Endothelial cell of umbilical vein (primary cell): Measurements from ENCODE around the gene ADCY9. TPM values are rescaled to one million over a fixed set of nuclear protein-coding genes. Genes with fewer than 3 reads are reported as not detected.

Experiments
- BruUV-seq: library from RNA; stranded (reverse); fragments of 400-500 nt; replicated peaks from 2 replicates; lab custom pipeline; 2021; lab: Mats Ljungman, UMichigan
- CTCF ChIA-PET: fragments of 300-600, 350-600 bp; sonication (Branson Sonifier 250); formaldehyde crosslinking; loops from one replicate; lab custom pipeline; 2021; ENCODE audit warnings: antibody characterized with exemption, inconsistent platforms; lab: Charles Lee
- POLR2A ChIA-PET: fragments of 300-600, 350-600 bp; sonication (Branson Sonifier 250); formaldehyde crosslinking; loops from one replicate; lab custom pipeline; 2021; ENCODE audit warnings: antibody characterized with exemption, inconsistent platforms; lab: Charles Lee
- DNase-seq: peaks from one replicate; pipeline ENCODE4 v3.0.0-alpha.2; 2011; ENCODE audit warnings: low read depth, low spot score
- FAIRE-seq: peaks from 2 replicates; lab custom pipeline; 2011; peaks lifted over from hg19 to GRCh38; lab: Jason Lieb, UNC
- H2AFZ ChIP-seq: 2 replicates; pipeline ENCODE4 v1.6.0; 2012; ENCODE audit warnings: low read depth, low read length, control low read depth, inconsistent platforms
- H3K27ac ChIP-seq: 2 replicates; pipeline ENCODE4 v1.5.1; 2011; ENCODE audit warnings: low read depth, mild to moderate bottlenecking, control low read depth, low read length, moderate library complexity; ENCODE audit not compliant: insufficient read depth
- H3K27me3 ChIP-seq, 2 experiments: 2 replicates each; pipeline versions ENCODE4 v1.6.0 to v1.6.1; 2011; ENCODE audit warnings: low read length in 2 of 2, mixed read lengths in 1 of 2; ENCODE audit not compliant: control insufficient read depth in 2 of 2, insufficient read depth in 2 of 2
- H3K36me3 ChIP-seq, 2 experiments: 2 replicates in 1 of 2; 3 replicates in 1 of 2; pipeline ENCODE4 v1.5.1; 2011; ENCODE audit warnings: low read length in 2 of 2, mild to moderate bottlenecking in 1 of 2, moderate library complexity in 1 of 2; ENCODE audit not compliant: control insufficient read depth in 2 of 2, insufficient read depth in 2 of 2; ENCODE audit errors: extremely low read depth in 1 of 2
- H3K4me1 ChIP-seq: 3 replicates; pipeline ENCODE4 v1.5.1; 2011; ENCODE audit warnings: mild to moderate bottlenecking, low read length; ENCODE audit not compliant: control insufficient read depth, insufficient read depth; ENCODE audit errors: extremely low read depth
- H3K4me2 ChIP-seq: 2 replicates; pipeline ENCODE4 v1.6.1; 2011; ENCODE audit warnings: low read length, control low read depth, mixed read lengths; ENCODE audit not compliant: insufficient read depth
- H3K4me3 ChIP-seq, 3 experiments: fragments of 200-600 bp in 1 of 3; sonication (generic), shearing (Covaris generic) in 1 of 3; replicated peaks in 1 of 3; 2 replicates each; pipeline ENCODE4 v1.5.1; 2011 to 2016; ENCODE audit warnings: control low read depth in 3 of 3, low read length in 3 of 3, mild to moderate bottlenecking in 2 of 3, inconsistent platforms in 1 of 3, low read depth in 1 of 3, moderate library complexity in 1 of 3; ENCODE audit not compliant: insufficient read depth in 1 of 3
- H3K79me2 ChIP-seq: 2 replicates; pipeline ENCODE4 v1.6.0; 2012; ENCODE audit warnings: low read length, inconsistent platforms; ENCODE audit not compliant: control insufficient read depth, insufficient read depth
- H3K9ac ChIP-seq: replicated peaks from 2 replicates; pipeline ENCODE3; 2011; ENCODE audit warnings: low read length, control low read depth; ENCODE audit not compliant: insufficient read depth; ENCODE audit errors: extremely low read depth
- H3K9me1 ChIP-seq: replicated peaks from 3 replicates; pipeline ENCODE4 v1.6.0; 2011; ENCODE audit warnings: mild to moderate bottlenecking, low read length; ENCODE audit not compliant: control insufficient read depth, insufficient read depth; ENCODE audit errors: extremely low read depth
- H3K9me3 ChIP-seq: replicated peaks from 2 replicates; pipeline ENCODE4 v1.5.1; 2012; ENCODE audit warnings: low read length, inconsistent platforms; ENCODE audit not compliant: control insufficient read depth, insufficient read depth
- H4K20me1 ChIP-seq: replicated peaks from 2 replicates; pipeline ENCODE3; 2011; ENCODE audit warnings: mild to moderate bottlenecking, low read length; ENCODE audit not compliant: control insufficient read depth, insufficient read depth; ENCODE audit errors: extremely low read depth
- CTCF ChIP-seq, 2 donors: IDR thresholded peaks; 1 replicate in 1 of 2; 2 replicates in 1 of 2; pipeline ENCODE4 v1.5.1; 2011; ENCODE audit warnings: low read length in 2 of 2, mild to moderate bottlenecking in 2 of 2, moderate library complexity in 2 of 2, control low read depth in 1 of 2, inconsistent platforms in 1 of 2, low read depth in 1 of 2; ENCODE audit not compliant: insufficient read depth in 1 of 2; ENCODE audit errors: extremely low read depth in 1 of 2
- EZH2 ChIP-seq: IDR thresholded peaks from 2 replicates; pipeline ENCODE4 v1.6.1; 2012; ENCODE audit warnings: borderline replicate concordance, low read depth, mild to moderate bottlenecking, moderate library complexity, low read length, inconsistent platforms; ENCODE audit not compliant: severe bottlenecking
- FOS ChIP-seq: IDR thresholded peaks from 2 replicates; pipeline ENCODE4 v1.6.1; 2011; ENCODE audit warnings: mild to moderate bottlenecking, low read length, moderate library complexity, borderline replicate concordance; ENCODE audit not compliant: insufficient read depth
- GATA2 ChIP-seq: IDR thresholded peaks from 2 replicates; pipeline ENCODE4 v1.7.0; 2011; ENCODE audit warnings: low read depth, mild to moderate bottlenecking, moderate library complexity, mixed read lengths, low read length; ENCODE audit not compliant: insufficient read length, insufficient read depth
- JUN ChIP-seq: IDR thresholded peaks from 2 replicates; pipeline ENCODE4 v1.6.1; 2011; ENCODE audit warnings: borderline replicate concordance, low read depth; ENCODE audit not compliant: insufficient read length, insufficient read depth
- MAX ChIP-seq: IDR thresholded peaks from 2 replicates; pipeline ENCODE4 v1.6.1; 2011; ENCODE audit not compliant: insufficient read depth, insufficient read length
- MYC ChIP-seq: IDR thresholded peaks from one replicate; pipeline ENCODE4 v1.6.1; 2011; ENCODE audit warnings: mild to moderate bottlenecking, low read depth, low read length
- POLR2A ChIP-seq: IDR thresholded peaks from 2 replicates; pipeline ENCODE4 v1.6.1; 2012; ENCODE audit warnings: low read depth, mild to moderate bottlenecking, control low read depth, low read length
- POLR2AphosphoS5 ChIP-seq: IDR thresholded peaks from 2 replicates; pipeline ENCODE4 v1.6.1; 2012; ENCODE audit warnings: low read depth, mild to moderate bottlenecking, control low read depth, low read length, moderate library complexity; ENCODE audit not compliant: insufficient read depth
- dilution Hi-C: fragments of 300-500 bp; cut with MboI; formaldehyde crosslinking; loops from one replicate; pipeline ENCODE4 v1.15.0; 2019; ENCODE audit warnings: low sequenced_read_pairs; ENCODE audit not compliant: extremely low pct_ligation_motif_present
- intact Hi-C: fragments of 100-400 bp; cut with micrococcal nuclease; formaldehyde crosslinking; loops from one replicate; pipeline ENCODE4 v1.10.0; 2022
- polyA plus RNA-seq, 4 experiments: library from polyadenylated mRNA; depleted of rRNA in 3 of 4; stranded (reverse) in 3 of 4; unstranded in 1 of 4; fragments of >200 nt; gene quantifications; 2 replicates each; pipeline versions ENCODE4 v1.2.1 to v1.2.3, GENCODE V29; 2011 to 2012; ENCODE audit warnings: missing spikeins in 1 of 4
- total RNA-seq: library from RNA; stranded (reverse); gene quantifications from 2 replicates; pipeline ENCODE4 v1.2.3, GENCODE V29; 2021

The ADCY9 gene
- total and polyA plus RNA-seq, 2 donors (not counting 3 experiments of a cell fraction or from before 2014, with no cell fraction given), result 6.8 to 14.0 TPM

GRCh38 chr16:3992297-3993051 is 123.8 kb downstream of the ADCY9 start:
- Histone ChIP-seq H3K79me2 (no peaks in the 10 kb centered on the region), H3K9me1 (no peaks in the 10 kb centered on the region), H3K27ac (no peak overlapping the region), H3K27me3 (no peaks in the 10 kb centered on the region), H4K20me1 (no peaks in the 10 kb centered on the region), H3K4me3 (no peak overlapping the region), H3K36me3 (no peaks in the 10 kb centered on the region), H3K4me2 (no peak overlapping the region), H2AFZ (no peak overlapping the region), H3K4me1 (no peaks in the 10 kb centered on the region), H3K9me3 (no peaks in the 10 kb centered on the region), H3K9ac (no peak overlapping the region)
- FAIRE-seq (no peak), DNase-seq (peak; percentile 22)
- CTCF ChIA-PET, result interaction anchor here (1.2 kb wide), 1 partner anchor 9 kb away, joined by 7 read pairs; no protein-coding TSS in a partner anchor
- peak in 1 of 2 donors; percentile 38 for TF ChIP-seq CTCF (IDR thresholded peaks at IDR 0.05; ENCODE audit: extremely low read depth in 1 of 2, insufficient read depth in 1 of 2, low read depth in 1 of 2, low read length in 2 of 2)
- no peak for TF ChIP-seq MAX
- dilution Hi-C loops (no loop called here), intact Hi-C loops (no loop called here)
- BruUV-seq, result no TSS peak
- POLR2A ChIA-PET, result interaction anchor here (0.6 kb wide), 1 partner anchor 12 kb away, joined by 9 read pairs; no protein-coding TSS in a partner anchor

GRCh38 chr16:3988824-3989223 is 127.4 kb downstream of the ADCY9 start:
- FAIRE-seq, result no peak
- intact Hi-C loops, result no loop called here

More at GRCh38 chr16:3988824-3989223, 127.4 kb downstream of the ADCY9 start:
- Histone ChIP-seq H3K4me2 (no peak overlapping the region), H3K4me1 (no peaks in the 10 kb centered on the region), H3K79me2 (no peaks in the 10 kb centered on the region), H3K27ac (no peak overlapping the region), H4K20me1 (no peaks in the 10 kb centered on the region), H3K9me1 (no peaks in the 10 kb centered on the region), H3K36me3 (no peaks in the 10 kb centered on the region), H3K9me3 (no peaks in the 10 kb centered on the region), H2AFZ (no peak overlapping the region), H3K4me3 (no peak overlapping the region), H3K9ac (no peak overlapping the region), H3K27me3 (no peaks in the 10 kb centered on the region)
- CTCF ChIA-PET, result interaction anchor here (0.6 to 1.9 kb wide), 3 partner anchors 57 to 339 kb away, joined by 3 to 7 read pairs (median 4); no protein-coding TSS in a partner anchor
- POLR2A ChIA-PET, result no interaction called here
- no peak for DNase-seq
- no TSS peak for BruUV-seq
- dilution Hi-C loops, result no loop called here
- TF ChIP-seq JUN (no peak), POLR2AphosphoS5 (no peak), MYC (no peak), GATA2 (no peak), EZH2 (no peak), MAX (no peak), FOS (no peak), POLR2A (no peak), CTCF (IDR thresholded peaks at IDR 0.05; ENCODE audit: extremely low read depth in 1 of 2, insufficient read depth in 1 of 2, low read depth in 1 of 2, low read length in 2 of 2) (no peak)
